Fibroblast of lung (primary cell): ENCODE results near the gene C20orf96. TPM values are rescaled to one million over a fixed set of nuclear protein-coding genes. Genes with fewer than 3 reads are reported as not detected.

Experiments used
- DNase-seq, 2 donors: peaks; one replicate each; pipeline versions ENCODE4 v3.0.0 to v3.0.0-alpha.2; 2010; ENCODE audit warnings: low read depth in 2 of 2
- H2AFZ ChIP-seq: 2 replicates; pipeline ENCODE4 v1.5.1; 2012; ENCODE audit warnings: low read length, control low read depth, inconsistent platforms
- H3K27ac ChIP-seq: 2 replicates; pipeline ENCODE4 v1.5.1; 2011; ENCODE audit warnings: low read length, control low read depth; ENCODE audit not compliant: insufficient read depth
- H3K27me3 ChIP-seq: 2 replicates; pipeline ENCODE4 v1.5.1; 2011; ENCODE audit warnings: mild to moderate bottlenecking, low read length; ENCODE audit not compliant: control insufficient read depth, insufficient read depth
- H3K36me3 ChIP-seq: 2 replicates; pipeline ENCODE4 v1.5.1; 2011; ENCODE audit warnings: low read length; ENCODE audit not compliant: control insufficient read depth, insufficient read depth
- H3K4me1 ChIP-seq: 2 replicates; pipeline ENCODE4 v1.5.1; 2011; ENCODE audit warnings: low read length; ENCODE audit not compliant: control insufficient read depth, insufficient read depth; ENCODE audit errors: extremely low read depth
- H3K4me2 ChIP-seq: 2 replicates; pipeline ENCODE4 v1.5.1; 2011; ENCODE audit warnings: low read length, control low read depth; ENCODE audit not compliant: insufficient read depth; ENCODE audit errors: extremely low read depth
- H3K4me3 ChIP-seq, 4 experiments: fragments of 200-600 bp in 1 of 4; sonication (generic) in 1 of 4; replicated peaks in 1 of 4; 2 replicates each; pipeline ENCODE4 v1.5.1; 2011 to 2016; ENCODE audit warnings: low read length in 4 of 4, low read depth in 3 of 4, mild to moderate bottlenecking in 3 of 4, control low read depth in 2 of 4, inconsistent platforms in 1 of 4, mixed read lengths in 1 of 4; ENCODE audit not compliant: insufficient read depth in 1 of 4; ENCODE audit errors: control extremely low read depth in 1 of 4
- H3K79me2 ChIP-seq: 2 replicates; pipeline ENCODE4 v1.5.1; 2012; ENCODE audit warnings: mild to moderate bottlenecking, low read length, inconsistent platforms; ENCODE audit not compliant: control insufficient read depth, insufficient read depth
- H3K9ac ChIP-seq: 2 replicates; pipeline ENCODE4 v1.5.1; 2011; ENCODE audit warnings: mild to moderate bottlenecking, low read length, control low read depth; ENCODE audit not compliant: insufficient read depth
- H3K9me3 ChIP-seq: 2 replicates; pipeline ENCODE4 v1.5.1; 2012; ENCODE audit warnings: low read depth, low read length; ENCODE audit not compliant: control insufficient read depth, insufficient read depth
- H4K20me1 ChIP-seq: 2 replicates; pipeline ENCODE4 v1.5.1; 2011; ENCODE audit warnings: low read length; ENCODE audit not compliant: control insufficient read depth, insufficient read depth; ENCODE audit errors: extremely low read depth
- CTCF ChIP-seq, 2 donors: IDR thresholded peaks in 1 of 2; conservative IDR thresholded peaks in 1 of 2; 1 replicate in 1 of 2; 2 replicates in 1 of 2; pipeline ENCODE4 v1.5.1; 2011 to 2012; ENCODE audit warnings: low read length in 2 of 2, control low read depth in 1 of 2, inconsistent platforms in 1 of 2, low read depth in 1 of 2, mild to moderate bottlenecking in 1 of 2
- EZH2 ChIP-seq: IDR thresholded peaks from 2 replicates; pipeline ENCODE4 v1.5.1; 2012; ENCODE audit warnings: low read length, control low read depth, mild to moderate bottlenecking; ENCODE audit errors: missing control alignments
- polyA plus RNA-seq, 2 donors: library from polyadenylated mRNA; depleted of rRNA in 1 of 2; stranded (reverse) in 1 of 2; unstranded in 1 of 2; fragments of >200 nt; gene quantifications; 2 replicates each; pipeline ENCODE4 v1.2.1, GENCODE V29; 2011 to 2012; ENCODE audit warnings: missing spikeins in 1 of 2
- total RNA-seq: library from RNA; depleted of rRNA; stranded (reverse); fragments of >200 nt; gene quantifications from 2 replicates; pipeline ENCODE4 v1.2.1, GENCODE V29; 2014

The C20orf96 gene
- total and polyA plus RNA-seq, 2 donors (not counting 1 experiment from before 2014, with no cell fraction given): 4.8 to 8.9 TPM

- H3K79me2 ChIP-seq: peaks cover 38% of the 10 kb centered on the region
- TF ChIP-seq EZH2: no peak
- TF ChIP-seq CTCF (conservative IDR thresholded peaks at IDR 0.05 in 1 of 2, IDR thresholded peaks at IDR 0.05 in 1 of 2; ENCODE audit: low read depth in 1 of 2, low read length in 2 of 2): no peak
Observed at GRCh38 chr20:297925-298775, 7.6 kb upstream of the C20orf96 start.

DNA sequence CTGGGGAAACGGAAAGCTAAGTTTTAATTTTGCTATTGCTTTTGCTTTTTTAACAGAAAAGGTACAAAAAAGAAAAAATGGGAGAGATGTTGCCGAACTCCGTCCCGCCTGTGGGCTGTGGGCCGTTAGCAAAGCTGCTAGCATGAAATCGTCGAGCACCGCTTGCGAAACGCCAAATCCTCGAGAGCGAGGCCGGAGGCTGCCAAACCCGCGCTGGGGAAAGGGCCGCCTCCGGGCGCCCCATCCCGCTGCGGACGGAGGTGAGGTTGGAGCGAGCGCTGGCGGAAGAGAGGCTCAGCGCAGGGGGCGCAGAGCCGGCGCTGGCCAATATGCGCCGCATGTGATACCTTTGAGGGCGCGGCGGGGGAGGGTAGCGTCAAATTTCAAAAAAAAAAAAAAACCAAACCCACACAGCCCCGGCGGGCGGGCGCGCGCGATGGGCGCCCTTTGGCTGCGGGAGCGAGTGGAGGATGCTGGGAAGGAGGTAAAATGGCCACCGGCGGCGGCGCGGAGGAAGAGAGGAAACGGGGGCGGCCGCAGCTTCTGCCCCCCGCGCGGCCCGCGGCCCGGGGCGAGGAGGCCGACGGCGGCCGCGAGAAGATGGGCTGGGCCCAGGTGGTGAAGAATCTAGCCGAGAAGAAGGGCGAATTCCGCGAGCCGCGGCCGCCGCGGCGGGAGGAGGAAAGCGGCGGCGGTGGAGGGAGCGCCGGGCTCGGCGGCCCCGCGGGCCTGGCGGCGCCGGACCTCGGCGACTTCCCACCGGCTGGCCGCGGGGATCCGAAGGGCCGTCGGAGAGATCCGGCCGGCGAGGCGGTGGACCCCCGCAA is 6.8 kb upstream of the C20orf96 start, which contains the start of gene ZCCHC3:
Gene ZCCHC3 (plus strand): TSS at position 473 of the 827 bp plus-strand sequence. CDS start 17 bp downstream, at position 490.
- TF ChIP-seq EZH2: no peak
- TF ChIP-seq CTCF (conservative IDR thresholded peaks at IDR 0.05 in 1 of 2, IDR thresholded peaks at IDR 0.05 in 1 of 2; ENCODE audit: low read depth in 1 of 2, low read length in 2 of 2): no peak
- Histone ChIP-seq H3K9me3 (no peaks in the 10 kb centered on the region), H3K4me1 (peaks cover 8% of the 10 kb centered on the region), H3K4me3 (peak within 1 kb of the TSS; percentile 77 to 94 (median 89)), H3K36me3 (no peaks in the 10 kb centered on the region), H4K20me1 (no peaks in the 10 kb centered on the region), H3K27ac (peak within 1 kb of the TSS; percentile 90), H3K9ac (peak within 1 kb of the TSS; percentile 94), H3K4me2 (peak within 1 kb of the TSS; percentile 88), H3K27me3 (no peaks in the 10 kb centered on the region), H2AFZ (peak within 1 kb of the TSS; percentile 19), H3K79me2 (peaks cover 38% of the 10 kb centered on the region)
- DNase-seq: peak; percentile 93 to 97

More at GRCh38 chr20:297925-298775, 7.6 kb upstream of the C20orf96 start:
- peak; percentile 74 to 75 for DNase-seq
- peak overlapping the region; percentile 18 for H2AFZ ChIP-seq
- H3K4me2 ChIP-seq: peak overlapping the region; percentile 88
- peaks cover 8% of the 10 kb centered on the region for H3K4me1 ChIP-seq
- H3K9ac ChIP-seq: peak overlapping the region; percentile 94
- no peaks in the 10 kb centered on the region for H4K20me1 ChIP-seq
- H3K27ac ChIP-seq: peak overlapping the region; percentile 90
- H3K36me3 ChIP-seq: no peaks in the 10 kb centered on the region
- no peaks in the 10 kb centered on the region for H3K27me3 ChIP-seq
- peak overlapping the region; percentile 77 to 94 (median 89) for H3K4me3 ChIP-seq
- no peaks in the 10 kb centered on the region for H3K9me3 ChIP-seq

DNA sequence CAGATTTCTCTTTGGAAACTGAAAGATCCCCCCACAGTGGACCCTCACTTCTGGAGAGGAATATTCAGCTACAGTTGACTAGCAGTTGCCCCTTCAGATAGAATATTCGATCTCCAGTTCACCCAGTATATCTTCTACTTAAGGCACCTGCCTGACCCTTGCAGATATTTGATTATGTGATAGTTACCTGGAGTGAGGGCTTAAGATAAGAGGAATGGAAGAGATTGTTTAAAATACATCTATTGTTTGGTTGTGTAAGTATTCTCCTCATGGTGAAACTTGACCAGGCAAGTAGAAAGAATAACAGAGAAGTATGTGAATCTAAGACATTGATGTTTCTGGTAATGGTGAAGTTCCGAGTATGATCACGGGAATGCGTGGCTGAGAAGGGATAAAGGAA is 5.3 kb upstream of the C20orf96 start:
- H3K9ac ChIP-seq: no peak overlapping the region
- H3K36me3 ChIP-seq: no peaks in the 10 kb centered on the region
- no peaks in the 10 kb centered on the region for H3K9me3 ChIP-seq
- H3K79me2 ChIP-seq: peaks cover 35% of the 10 kb centered on the region
- no peaks in the 10 kb centered on the region for H4K20me1 ChIP-seq
- no peak for DNase-seq
- no peak overlapping the region for H3K4me2 ChIP-seq
- no peak overlapping the region for H3K27ac ChIP-seq
- H3K4me1 ChIP-seq: peaks cover 13% of the 10 kb centered on the region
- no peak overlapping the region for H2AFZ ChIP-seq
- TF ChIP-seq EZH2: no peak
- no peak for TF ChIP-seq CTCF (conservative IDR thresholded peaks at IDR 0.05 in 1 of 2, IDR thresholded peaks at IDR 0.05 in 1 of 2; ENCODE audit: low read depth in 1 of 2, low read length in 2 of 2)
- H3K27me3 ChIP-seq: no peaks in the 10 kb centered on the region
- H3K4me3 ChIP-seq: no peak overlapping the region
